GM19043 (cell line): ENCODE results near the gene HSF2BP.
"Not testable (repeated sequence)": the region's sequence is repeated elsewhere in the genome, so short reads cannot be mapped to it uniquely, and the experiment has no call there.

ENCODE experiments used
- ATAC-seq: cut with Tn5 transposase; IDR thresholded peaks from one replicate; pipeline ENCODE4 v1.9.1; 2021; ENCODE audit warnings: low read depth; ENCODE audit not compliant: unreplicated experiment

HSF2BP gene

GRCh38 chr21:43623588-43623987 is 35.7 kb downstream of the HSF2BP start:
- ATAC-seq = no peak

- ATAC-seq = no peak
These were observed 36.5 kb downstream of the HSF2BP start for GRCh38 chr21:43622796-43623195.

- no peak for ATAC-seq
These were observed 39.4 kb downstream of the HSF2BP start for GRCh38 chr21:43619856-43620255.

GRCh38 chr21:43619344-43619743 is 39.9 kb downstream of the HSF2BP start:
- no peak for ATAC-seq

- no peak for ATAC-seq
These were observed 40.3 kb downstream of the HSF2BP start for GRCh38 chr21:43618940-43619339.

GRCh38 chr21:43616861-43617260 is 42.4 kb downstream of the HSF2BP start:
- ATAC-seq = not testable (repeated sequence)

GRCh38 chr21:43614839-43615238 is 44.4 kb downstream of the HSF2BP start:
- ATAC-seq = no peak

GRCh38 chr21:43613755-43614638 is 45.3 kb downstream of the HSF2BP start:
- ATAC-seq = no peak

- ATAC-seq = no peak
These were observed 47.5 kb downstream of the HSF2BP start for GRCh38 chr21:43611598-43612369.

- ATAC-seq = no peak
These were observed 49.6 kb downstream of the HSF2BP start for GRCh38 chr21:43609501-43610340.

- no peak for ATAC-seq
These were observed 50.6 kb downstream of the HSF2BP start for GRCh38 chr21:43608664-43609063.

- ATAC-seq = no peak
These were observed 51.1 kb downstream of the HSF2BP start for GRCh38 chr21:43608225-43608624.

- no peak for ATAC-seq
These were observed 53.7 kb downstream of the HSF2BP start for GRCh38 chr21:43605320-43606215.

- ATAC-seq = no peak
These were observed 54.6 kb downstream of the HSF2BP start for GRCh38 chr21:43604505-43605204.

- no peak for ATAC-seq
These were observed 55.4 kb downstream of the HSF2BP start for GRCh38 chr21:43603641-43604504.

- ATAC-seq = no peak
These were observed 56.1 kb downstream of the HSF2BP start for GRCh38 chr21:43603233-43603626.

- ATAC-seq = no peak
These were observed 56.7 kb downstream of the HSF2BP start for GRCh38 chr21:43602266-43603232.
